Colonic mucosa (tissue), 4 donors: ENCODE data around the gene CATSPER4. TPM values are rescaled to one million over a fixed set of nuclear protein-coding genes. Genes with fewer than 3 reads are reported as not detected.
"Not testable (repeated sequence)": the region's sequence is repeated elsewhere in the genome, so short reads cannot be mapped to it uniquely, and the experiment has no call there.

Experiments
- DNase-seq: peaks from one replicate; pipeline ENCODE4 v3.0.0-alpha.2; 2020
- H3K27ac ChIP-seq: fragments of 200-600 bp; one replicate; pipeline ENCODE4 v1.8.0; 2021
- H3K27me3 ChIP-seq: fragments of 200-600 bp; one replicate; pipeline ENCODE4 v1.8.0; 2021
- H3K36me3 ChIP-seq: fragments of 200-600 bp; one replicate; pipeline ENCODE4 v1.8.0; 2021
- H3K4me1 ChIP-seq: fragments of 200-600 bp; one replicate; pipeline ENCODE4 v1.8.0; 2021; ENCODE audit warnings: mild to moderate bottlenecking
- H3K4me3 ChIP-seq: fragments of 200-600 bp; one replicate; pipeline ENCODE4 v1.8.0; 2021
- H3K9ac ChIP-seq, 2 donors: one replicate each; pipeline ENCODE4 v1.7.0; 2013; ENCODE audit warnings: control low read depth in 2 of 2, low read depth in 2 of 2, low read length in 2 of 2
- H3K9me3 ChIP-seq: fragments of 200-600 bp; one replicate; pipeline ENCODE4 v1.8.0; 2021
- intact Hi-C: fragments of 100-400 bp; cut with DNase I; formaldehyde crosslinking; loops from one replicate; pipeline ENCODE4 v1.14.1; 2022
- total RNA-seq, 2 donors: library from RNA; stranded (reverse); fragmentation: NEBNext Ultra II Directional in 1 of 2; extraction: Animal tissue kit (Norgen Biotek cat#: 25700) in 1 of 2; gene quantifications; one replicate each; pipeline ENCODE4 v1.2.1, GENCODE V29; 2021
- TF ChIP-seq, protein P1 (sequence below): fragments of 200-600 bp; IDR thresholded peaks from one replicate; pipeline ENCODE4 v1.8.0; 2022; ENCODE audit warnings: antibody characterized with exemption, mild to moderate bottlenecking
- donor health status: healthy.
- donor health status: DM: no; HTN: no; CAD: no.
- donor health status: DM: no; HTN: no; CAD: no.

Gene CATSPER4
- total RNA-seq, 2 donors from 2014 or later: not detected

DNA sequence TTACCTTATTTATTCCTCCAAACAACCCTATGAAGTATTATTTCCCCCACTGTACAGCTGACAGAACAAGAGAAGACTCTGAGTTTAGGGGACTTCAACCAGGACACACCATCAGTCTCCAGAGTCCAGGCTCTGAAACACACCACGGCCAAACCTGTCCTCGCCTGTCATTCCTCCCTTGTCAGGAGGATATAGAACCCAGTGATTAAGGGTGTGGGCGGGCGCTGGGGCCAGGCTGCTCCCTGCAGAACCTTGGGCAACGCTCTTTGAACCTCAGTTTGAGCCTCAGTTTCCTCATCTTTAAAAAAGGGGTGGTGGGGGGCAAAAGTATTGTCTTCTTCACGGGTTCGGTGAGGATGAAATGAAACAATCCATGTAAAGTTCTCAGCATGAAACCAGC, 34.2 kb downstream of the CATSPER4 start:
- intact Hi-C loops: loop anchor here (5.0 kb wide), 1 partner anchor 47 kb away; the partner anchor contains the start of gene CNKSR1
- Histone ChIP-seq H3K27ac (no peak overlapping the region), H3K9ac (no peak overlapping the region), H3K4me1 (no peaks in the 10 kb centered on the region), H3K4me3 (peak overlapping the region; percentile 41), H3K27me3 (no peaks in the 10 kb centered on the region), H3K9me3 (no peaks in the 10 kb centered on the region), H3K36me3 (no peaks in the 10 kb centered on the region)
- TF ChIP-seq, protein P1, sequence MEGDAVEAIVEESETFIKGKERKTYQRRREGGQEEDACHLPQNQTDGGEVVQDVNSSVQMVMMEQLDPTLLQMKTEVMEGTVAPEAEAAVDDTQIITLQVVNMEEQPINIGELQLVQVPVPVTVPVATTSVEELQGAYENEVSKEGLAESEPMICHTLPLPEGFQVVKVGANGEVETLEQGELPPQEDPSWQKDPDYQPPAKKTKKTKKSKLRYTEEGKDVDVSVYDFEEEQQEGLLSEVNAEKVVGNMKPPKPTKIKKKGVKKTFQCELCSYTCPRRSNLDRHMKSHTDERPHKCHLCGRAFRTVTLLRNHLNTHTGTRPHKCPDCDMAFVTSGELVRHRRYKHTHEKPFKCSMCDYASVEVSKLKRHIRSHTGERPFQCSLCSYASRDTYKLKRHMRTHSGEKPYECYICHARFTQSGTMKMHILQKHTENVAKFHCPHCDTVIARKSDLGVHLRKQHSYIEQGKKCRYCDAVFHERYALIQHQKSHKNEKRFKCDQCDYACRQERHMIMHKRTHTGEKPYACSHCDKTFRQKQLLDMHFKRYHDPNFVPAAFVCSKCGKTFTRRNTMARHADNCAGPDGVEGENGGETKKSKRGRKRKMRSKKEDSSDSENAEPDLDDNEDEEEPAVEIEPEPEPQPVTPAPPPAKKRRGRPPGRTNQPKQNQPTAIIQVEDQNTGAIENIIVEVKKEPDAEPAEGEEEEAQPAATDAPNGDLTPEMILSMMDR: no peak
- DNase-seq: no peak

DNA sequence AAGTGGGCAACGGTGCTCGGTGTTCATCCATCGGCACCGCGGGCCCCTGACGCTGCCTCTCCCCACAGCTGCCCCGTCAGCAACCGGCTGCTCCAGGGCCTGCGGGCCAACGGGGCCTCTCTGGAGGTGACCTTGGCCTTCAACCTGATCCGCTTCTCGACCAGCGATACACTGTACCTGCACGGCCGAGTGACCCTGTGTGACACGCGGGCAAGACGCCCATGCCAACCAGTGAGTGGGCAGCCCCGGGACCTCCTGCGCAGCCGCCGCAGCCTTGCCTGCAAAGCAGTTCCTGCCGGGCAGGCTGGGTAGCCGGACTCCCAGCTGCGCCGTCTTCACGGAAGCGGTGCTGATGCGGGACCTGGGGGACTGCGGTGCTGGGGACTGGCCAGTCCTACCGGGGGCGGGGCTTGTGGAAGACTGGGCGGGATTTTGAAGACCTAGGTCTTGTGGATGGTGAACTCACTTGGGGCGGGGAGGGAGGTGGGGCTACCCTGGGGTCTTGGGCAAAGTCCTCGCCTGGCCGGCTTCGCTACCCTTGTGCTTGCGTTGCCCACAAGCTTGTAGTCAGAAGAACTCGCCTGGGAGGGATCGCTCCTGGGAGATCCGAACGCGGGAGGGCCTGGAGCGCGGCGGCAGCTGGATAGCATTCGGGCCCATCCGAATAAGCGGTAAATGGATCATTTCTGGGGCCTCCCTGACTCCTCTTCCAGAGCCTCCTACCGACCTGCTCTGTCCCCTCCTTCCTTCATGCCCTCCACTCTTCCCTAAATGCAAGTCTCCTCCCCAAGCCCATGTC, 34.8 kb downstream of the CATSPER4 start:
- Histone ChIP-seq H3K27me3 (no peaks in the 10 kb centered on the region), H3K4me1 (no peaks in the 10 kb centered on the region), H3K9ac (peak overlapping the region; percentile 43 to 55), H3K27ac (no peak overlapping the region), H3K9me3 (no peaks in the 10 kb centered on the region), H3K4me3 (peak overlapping the region; percentile 41), H3K36me3 (no peaks in the 10 kb centered on the region)
- TF ChIP-seq, protein P1: no peak
- peak; percentile 91 for DNase-seq
- intact Hi-C loops: no loop called here

DNA sequence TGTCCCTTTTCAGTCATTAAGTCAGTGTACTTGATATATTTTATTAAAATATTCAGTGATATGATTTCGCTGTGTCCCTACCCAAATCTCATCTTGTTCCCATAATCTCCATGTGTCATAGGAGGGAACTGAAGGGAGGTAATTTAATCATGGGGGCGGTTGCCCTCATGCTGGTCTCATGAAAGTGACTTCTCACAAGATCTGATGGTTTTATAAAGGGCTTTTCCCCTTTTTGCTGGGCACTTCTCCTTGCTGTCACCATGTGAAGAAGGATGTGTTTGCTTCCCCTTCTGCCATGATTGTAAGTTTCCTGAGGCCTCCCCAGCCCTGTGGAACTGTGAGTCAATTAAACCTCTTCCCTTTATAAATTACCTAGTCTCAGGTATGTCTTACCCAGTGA, 40.3 kb downstream of the CATSPER4 start:
- DNase-seq, H3K9me3 ChIP-seq, H3K27ac ChIP-seq, H3K9ac ChIP-seq, H3K4me3 ChIP-seq, H3K36me3 ChIP-seq, H3K27me3 ChIP-seq: not testable (repeated sequence)
- peaks cover 10% of the 10 kb centered on the region for H3K4me1 ChIP-seq
- intact Hi-C loops: loop anchor here (5.0 kb wide), 1 partner anchor 63 kb away; the partner anchor contains the start of genes C1orf232 and ZNF593

GRCh38 chr1:26233903-26234643, 43.7 kb downstream of the CATSPER4 start, which contains the start of gene CEP85:
TSS of gene CEP85 (plus strand) at chr1:26234200. CDS start at chr1:26239784, 5,584 bp downstream.
- Histone ChIP-seq H3K27ac (peak within 1 kb of the TSS; percentile 84), H3K9me3 (no peaks in the 10 kb centered on the region), H3K4me3 (peak within 1 kb of the TSS; percentile 60), H3K9ac (peak within 1 kb of the TSS; percentile 89 to 97), H3K4me1 (peaks cover 15% of the 10 kb centered on the region), H3K27me3 (no peaks in the 10 kb centered on the region), H3K36me3 (no peaks in the 10 kb centered on the region)
- intact Hi-C loops: loop anchor here (5.0 kb wide), 1 partner anchor 67 kb away; the partner anchor contains the start of genes C1orf232 and ZNF593
- DNase-seq: peak; percentile 99
- TF ChIP-seq, protein P1: peak; percentile 90

GRCh38 chr1:26234644-26235370, 44.4 kb downstream of the CATSPER4 start:
- peak; percentile 52 for DNase-seq
- H3K9ac ChIP-seq: peak overlapping the region; percentile 89 to 97
- peaks cover 15% of the 10 kb centered on the region for H3K4me1 ChIP-seq
- peak overlapping the region; percentile 84 for H3K27ac ChIP-seq
- no peaks in the 10 kb centered on the region for H3K9me3 ChIP-seq
- H3K4me3 ChIP-seq: peak overlapping the region; percentile 60
- H3K27me3 ChIP-seq: no peaks in the 10 kb centered on the region
- TF ChIP-seq, protein P1: no peak
- intact Hi-C loops: loop anchor here (5.0 kb wide), 1 partner anchor 68 kb away; the partner anchor contains the start of genes C1orf232 and ZNF593
- no peaks in the 10 kb centered on the region for H3K36me3 ChIP-seq
